Type B pancreatic cell (in vitro differentiated cells): ENCODE data around the gene ROS1. TPM values are rescaled to one million over a fixed set of nuclear protein-coding genes. Genes with fewer than 3 reads are reported as not detected.
"Not testable (repeated sequence)": the region's sequence is repeated elsewhere in the genome, so short reads cannot be mapped to it uniquely, and the experiment has no call there.

Experiments
- DNase-seq: peaks from one replicate; pipeline ENCODE4 v3.0.0; 2021; ENCODE audit warnings: mixed read lengths; ENCODE audit not compliant: unreplicated experiment; ENCODE audit errors: extremely low spot score
- H3K27ac Mint-ChIP-seq: 2 replicates; pipeline ENCODE4 v1.8.0; 2021; ENCODE audit warnings: mild to moderate bottlenecking, mixed read lengths
- H3K27me3 Mint-ChIP-seq: 2 replicates; pipeline ENCODE4 v1.8.0; 2021; ENCODE audit warnings: mixed read lengths
- H3K36me3 Mint-ChIP-seq: 2 replicates; pipeline ENCODE4 v1.8.0; 2021; ENCODE audit warnings: mixed read lengths
- H3K4me1 Mint-ChIP-seq: one replicate; pipeline ENCODE4 v1.8.0; 2021; ENCODE audit warnings: mixed read lengths; ENCODE audit not compliant: unreplicated experiment
- H3K4me3 Mint-ChIP-seq: 2 replicates; pipeline ENCODE4 v1.8.0; 2021; ENCODE audit warnings: mild to moderate bottlenecking, mixed read lengths
- H3K9me3 Mint-ChIP-seq: 2 replicates; pipeline ENCODE4 v1.8.0; 2021; ENCODE audit warnings: mixed read lengths
- total RNA-seq: library from RNA; stranded (reverse); gene quantifications from 2 replicates; pipeline ENCODE4 v1.2.1, GENCODE V29; 2021; ENCODE audit warnings: low replicate concordance
- TF ChIP-seq, protein P1 (sequence below): fragments of 200-600 bp; sonication (generic); conservative IDR thresholded peaks from 2 replicates; pipeline ENCODE4 v1.5.0; 2021; ENCODE audit warnings: antibody characterized with exemption, mild to moderate bottlenecking

The ROS1 gene
- total RNA-seq, 1 donor from 2014 or later = 0.19 TPM

DNA sequence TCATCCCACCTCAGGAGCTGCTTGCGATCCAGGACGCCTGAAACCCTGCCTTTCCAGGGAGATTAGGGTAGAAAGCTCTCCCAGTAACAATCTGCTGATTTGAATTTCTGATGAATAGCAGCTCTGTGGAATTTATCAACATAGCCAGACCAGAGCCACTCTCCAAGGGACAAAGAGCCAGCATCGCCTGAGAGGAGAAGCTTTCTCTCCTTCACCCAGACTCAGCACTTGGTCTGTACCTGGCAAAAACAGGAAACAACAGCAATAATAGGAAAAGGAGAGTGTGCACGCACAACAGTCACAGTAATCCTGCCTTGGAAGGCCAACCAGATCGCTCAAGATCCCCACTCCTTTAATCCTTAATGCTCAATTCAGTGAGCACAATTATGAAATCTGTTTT, 22.3 kb upstream of the ROS1 start:
- no peak for DNase-seq
- H3K4me3 Mint-ChIP-seq = no peak overlapping the region
- TF ChIP-seq, protein P1, sequence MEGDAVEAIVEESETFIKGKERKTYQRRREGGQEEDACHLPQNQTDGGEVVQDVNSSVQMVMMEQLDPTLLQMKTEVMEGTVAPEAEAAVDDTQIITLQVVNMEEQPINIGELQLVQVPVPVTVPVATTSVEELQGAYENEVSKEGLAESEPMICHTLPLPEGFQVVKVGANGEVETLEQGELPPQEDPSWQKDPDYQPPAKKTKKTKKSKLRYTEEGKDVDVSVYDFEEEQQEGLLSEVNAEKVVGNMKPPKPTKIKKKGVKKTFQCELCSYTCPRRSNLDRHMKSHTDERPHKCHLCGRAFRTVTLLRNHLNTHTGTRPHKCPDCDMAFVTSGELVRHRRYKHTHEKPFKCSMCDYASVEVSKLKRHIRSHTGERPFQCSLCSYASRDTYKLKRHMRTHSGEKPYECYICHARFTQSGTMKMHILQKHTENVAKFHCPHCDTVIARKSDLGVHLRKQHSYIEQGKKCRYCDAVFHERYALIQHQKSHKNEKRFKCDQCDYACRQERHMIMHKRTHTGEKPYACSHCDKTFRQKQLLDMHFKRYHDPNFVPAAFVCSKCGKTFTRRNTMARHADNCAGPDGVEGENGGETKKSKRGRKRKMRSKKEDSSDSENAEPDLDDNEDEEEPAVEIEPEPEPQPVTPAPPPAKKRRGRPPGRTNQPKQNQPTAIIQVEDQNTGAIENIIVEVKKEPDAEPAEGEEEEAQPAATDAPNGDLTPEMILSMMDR = no peak
- no peaks in the 10 kb centered on the region for H3K36me3 Mint-ChIP-seq
- H3K9me3 Mint-ChIP-seq = no peaks in the 10 kb centered on the region
- H3K27ac Mint-ChIP-seq = no peak overlapping the region
- H3K4me1 Mint-ChIP-seq = peaks cover 4% of the 10 kb centered on the region
- H3K27me3 Mint-ChIP-seq = peaks cover 10% of the 10 kb centered on the region

DNA sequence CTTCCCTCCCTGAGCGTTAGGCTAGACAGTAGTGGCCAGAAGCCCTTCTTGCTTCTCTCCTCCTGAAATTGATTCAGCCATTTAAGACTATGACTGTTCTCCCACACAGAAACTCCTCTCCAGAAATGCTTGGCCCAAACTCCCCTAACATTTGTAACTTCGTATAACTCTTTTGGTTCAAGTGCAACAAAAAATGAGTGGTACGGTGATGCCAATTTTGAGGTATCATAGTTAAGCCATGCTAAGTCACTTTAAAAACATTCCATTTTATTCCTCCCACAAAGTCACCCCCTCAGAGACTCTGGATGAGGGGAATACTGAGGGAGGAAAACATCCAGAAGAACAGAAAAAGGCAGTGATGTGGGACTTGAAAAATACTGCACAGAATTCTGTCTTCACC, 21.1 kb upstream of the ROS1 start:
- TF ChIP-seq, protein P1 = no peak
- H3K27ac Mint-ChIP-seq = no peak overlapping the region
- H3K27me3 Mint-ChIP-seq = peaks cover 10% of the 10 kb centered on the region
- H3K4me3 Mint-ChIP-seq = no peak overlapping the region
- DNase-seq = no peak
- H3K4me1 Mint-ChIP-seq = peaks cover 4% of the 10 kb centered on the region
- no peaks in the 10 kb centered on the region for H3K36me3 Mint-ChIP-seq
- H3K9me3 Mint-ChIP-seq = no peaks in the 10 kb centered on the region

- Mint-ChIP-seq H3K4me3 (no peak overlapping the region), H3K27me3 (peaks cover 10% of the 10 kb centered on the region), H3K36me3 (no peaks in the 10 kb centered on the region), H3K9me3 (peaks cover under 1% of the 10 kb centered on the region), H3K4me1 (peaks cover under 1% of the 10 kb centered on the region), H3K27ac (no peak overlapping the region)
- DNase-seq = no peak
- TF ChIP-seq, protein P1 = no peak
Observed at GRCh38 chr6:117444600-117444999, 18.9 kb upstream of the ROS1 start.

DNA sequence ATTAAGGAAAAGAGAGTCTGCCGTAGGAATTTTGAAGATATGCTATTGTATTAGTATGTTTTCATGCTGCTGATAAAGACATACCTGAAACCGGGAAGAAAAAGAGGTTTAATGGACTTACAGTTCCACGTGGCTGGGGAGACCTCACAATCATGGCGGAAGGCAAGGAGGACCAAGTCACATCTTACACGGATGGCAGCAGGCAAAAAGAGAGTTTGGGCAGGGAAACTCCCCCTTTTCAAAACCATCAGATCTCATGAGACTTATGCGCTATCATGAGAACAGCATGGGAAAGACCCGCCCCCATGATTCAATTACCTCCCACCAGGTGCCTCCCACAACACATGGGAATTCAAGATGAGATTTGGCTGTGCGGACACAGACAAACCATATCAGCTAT, 16.6 kb upstream of the ROS1 start:
- H3K27me3 Mint-ChIP-seq, H3K4me3 Mint-ChIP-seq, H3K36me3 Mint-ChIP-seq, H3K27ac Mint-ChIP-seq, DNase-seq, H3K4me1 Mint-ChIP-seq, H3K9me3 Mint-ChIP-seq: not testable (repeated sequence)

- H3K27ac Mint-ChIP-seq = no peak overlapping the region
- H3K27me3 Mint-ChIP-seq = peaks cover 3% of the 10 kb centered on the region
- no peaks in the 10 kb centered on the region for H3K4me1 Mint-ChIP-seq
- no peak overlapping the region for H3K4me3 Mint-ChIP-seq
- no peaks in the 10 kb centered on the region for H3K36me3 Mint-ChIP-seq
- peaks cover 7% of the 10 kb centered on the region for H3K9me3 Mint-ChIP-seq
- TF ChIP-seq, protein P1 = no peak
- DNase-seq = no peak
Observed at GRCh38 chr6:117441824-117442264, 16.1 kb upstream of the ROS1 start.

- H3K36me3 Mint-ChIP-seq = no peaks in the 10 kb centered on the region
Observed at GRCh38 chr6:117440706-117441525, 15.2 kb upstream of the ROS1 start.

More at GRCh38 chr6:117440706-117441525, 15.2 kb upstream of the ROS1 start:
- Mint-ChIP-seq H3K4me3 (no peak overlapping the region), H3K27ac (no peak overlapping the region), H3K9me3 (peaks cover 7% of the 10 kb centered on the region), H3K27me3 (peaks cover 3% of the 10 kb centered on the region), H3K4me1 (no peaks in the 10 kb centered on the region)
- DNase-seq = no peak
- TF ChIP-seq, protein P1 = no peak
